Activated T-helper 1 cell treated with anti-CD3 and anti-CD28 coated beads, Interleukin-2, amount 50 U/mL, for 16 hours (primary cell): Measurements from ENCODE around the gene KCNJ15.
"Not testable (repeated sequence)": the region's sequence is repeated elsewhere in the genome, so short reads cannot be mapped to it uniquely, and the experiment has no call there.

ENCODE experiments used
- DNase-seq, 2 donors: peaks; one replicate each; pipeline ENCODE4 v3.0.0-alpha.2; 2020; ENCODE audit warnings: low read depth in 1 of 2, low spot score in 1 of 2

KCNJ15 gene

GRCh38 chr21:38256599-38257302, at the start of gene KCNJ15:
TSS of gene KCNJ15 (plus strand) at chr21:38256991. CDS start at chr21:38299262, 42,271 bp downstream.
- DNase-seq, result no peak

- no peak for DNase-seq
Observed at GRCh38 chr21:38208118-38208517, 48.7 kb upstream of the KCNJ15 start.

GRCh38 chr21:38211321-38211720, 45.5 kb upstream of the KCNJ15 start:
- DNase-seq, result no peak

GRCh38 chr21:38212706-38213105, 44.1 kb upstream of the KCNJ15 start:
- no peak for DNase-seq

GRCh38 chr21:38219049-38219628, 37.7 kb upstream of the KCNJ15 start:
- DNase-seq, result peak; percentile 24 to 26

- DNase-seq, result no peak
Observed at GRCh38 chr21:38220270-38220737, 36.5 kb upstream of the KCNJ15 start.

- DNase-seq, result no peak
Observed at GRCh38 chr21:38221594-38221993, 35.2 kb upstream of the KCNJ15 start.

GRCh38 chr21:38223893-38224540, 32.8 kb upstream of the KCNJ15 start:
- DNase-seq, result no peak

- no peak for DNase-seq
Observed at GRCh38 chr21:38227401-38227800, 29.4 kb upstream of the KCNJ15 start.

GRCh38 chr21:38228115-38228514, 28.7 kb upstream of the KCNJ15 start:
- no peak for DNase-seq

- no peak for DNase-seq
Observed at GRCh38 chr21:38228537-38228936, 28.3 kb upstream of the KCNJ15 start.

GRCh38 chr21:38229260-38229877, 27.4 kb upstream of the KCNJ15 start:
- no peak for DNase-seq

GRCh38 chr21:38234395-38235142, 22.2 kb upstream of the KCNJ15 start:
- no peak for DNase-seq

GRCh38 chr21:38235251-38235650, 21.5 kb upstream of the KCNJ15 start:
- DNase-seq, result not testable (repeated sequence)

- no peak for DNase-seq
Observed at GRCh38 chr21:38236232-38236631, 20.6 kb upstream of the KCNJ15 start.

- DNase-seq, result no peak
Observed at GRCh38 chr21:38239672-38240071, 17.1 kb upstream of the KCNJ15 start.

GRCh38 chr21:38240129-38240528, 16.7 kb upstream of the KCNJ15 start:
- DNase-seq, result no peak

GRCh38 chr21:38241029-38241740, 15.6 kb upstream of the KCNJ15 start:
- DNase-seq, result no peak

GRCh38 chr21:38242061-38242460, 14.7 kb upstream of the KCNJ15 start:
- DNase-seq, result no peak

- no peak for DNase-seq
Observed at GRCh38 chr21:38243732-38244406, 12.9 kb upstream of the KCNJ15 start.
